ENCODE data around the gene EIF3J.
A peak's percentile ranks its signal among the peaks of the same experiment; 100 is the strongest.

The EIF3J gene

DNA sequence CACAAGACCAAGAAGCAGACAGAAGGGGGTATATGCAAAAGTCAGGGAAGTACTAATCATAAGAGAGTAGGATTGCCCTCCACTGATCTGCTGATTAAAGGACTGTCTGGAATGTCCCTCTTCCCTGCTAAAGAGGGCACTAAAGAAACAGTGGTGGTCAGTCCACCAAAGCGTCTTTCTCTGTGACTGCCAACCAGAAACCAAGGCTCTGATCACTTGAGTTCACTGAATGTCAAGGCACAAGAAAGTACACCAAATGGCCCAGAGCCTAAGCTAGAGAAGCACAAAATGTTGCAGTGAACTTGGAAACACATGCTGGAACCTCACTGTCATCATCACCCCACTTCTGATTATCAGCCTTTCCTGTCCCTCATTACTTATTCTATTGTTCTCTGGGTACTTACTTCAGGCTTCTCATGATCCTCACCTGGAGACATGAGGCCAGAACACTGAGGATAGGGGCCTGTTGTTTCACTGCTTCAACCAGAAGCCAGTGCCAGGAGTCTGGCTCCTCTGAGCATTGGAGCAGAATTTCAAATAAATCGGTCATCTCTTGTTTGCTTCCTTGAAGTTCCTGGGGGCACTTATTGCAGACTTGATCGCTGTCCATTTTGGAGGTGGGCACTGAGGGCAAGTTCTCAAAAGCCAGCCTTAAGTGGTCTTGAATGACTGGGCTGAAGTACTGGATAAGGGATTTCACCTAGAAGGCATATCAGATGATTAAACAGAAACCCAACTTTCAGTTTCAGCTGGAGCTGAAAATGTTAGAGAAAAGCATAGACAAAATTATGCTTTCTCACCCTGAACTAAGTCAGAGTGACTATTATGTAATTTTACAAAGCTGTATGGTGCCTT lies 58.9 kb downstream of the EIF3J start:
- no peaks in the 10 kb centered on the region for H3K27me3 Mint-ChIP-seq
- H3K27ac Mint-ChIP-seq: peak overlapping the region; percentile 85
- peaks cover 78% of the 10 kb centered on the region for H3K36me3 Mint-ChIP-seq (ENCODE audit: low read depth)
- no peak overlapping the region for H3K4me3 Mint-ChIP-seq
- peaks cover 42% of the 10 kb centered on the region for H3K4me1 Mint-ChIP-seq (ENCODE audit: low read depth)
- DNase-seq: no peak
- H3K9me3 Mint-ChIP-seq: no peaks in the 10 kb centered on the region

- Mint-ChIP-seq H3K4me3 (no peak overlapping the region), H3K36me3 (ENCODE audit: low read depth) (peaks cover 75% of the 10 kb centered on the region), H3K27me3 (no peaks in the 10 kb centered on the region), H3K4me1 (ENCODE audit: low read depth) (peaks cover 42% of the 10 kb centered on the region), H3K9me3 (no peaks in the 10 kb centered on the region), H3K27ac (peak overlapping the region; percentile 85)
- DNase-seq: no peak
These were observed 59.6 kb downstream of the EIF3J start for GRCh38 chr15:44596511-44597010.

- Mint-ChIP-seq H3K9me3 (no peaks in the 10 kb centered on the region), H3K4me1 (ENCODE audit: low read depth) (peaks cover 42% of the 10 kb centered on the region), H3K27me3 (no peaks in the 10 kb centered on the region), H3K27ac (peak overlapping the region; percentile 77), H3K4me3 (no peak overlapping the region), H3K36me3 (ENCODE audit: low read depth) (peaks cover 78% of the 10 kb centered on the region)
- no peak for DNase-seq
These were observed 61.1 kb downstream of the EIF3J start for GRCh38 chr15:44598066-44598465.

GRCh38 chr15:44598892-44599291 lies 61.9 kb downstream of the EIF3J start:
- peaks cover 38% of the 10 kb centered on the region for H3K4me1 Mint-ChIP-seq (ENCODE audit: low read depth)
- DNase-seq: no peak
- peaks cover 80% of the 10 kb centered on the region for H3K36me3 Mint-ChIP-seq (ENCODE audit: low read depth)
- peak overlapping the region; percentile 77 for H3K27ac Mint-ChIP-seq
- H3K4me3 Mint-ChIP-seq: no peak overlapping the region
- H3K27me3 Mint-ChIP-seq: no peaks in the 10 kb centered on the region
- H3K9me3 Mint-ChIP-seq: no peaks in the 10 kb centered on the region

GRCh38 chr15:44603126-44603525 lies 66.2 kb downstream of the EIF3J start:
- peaks cover 11% of the 10 kb centered on the region for H3K4me1 Mint-ChIP-seq (ENCODE audit: low read depth)
- peaks cover 81% of the 10 kb centered on the region for H3K36me3 Mint-ChIP-seq (ENCODE audit: low read depth)
- no peaks in the 10 kb centered on the region for H3K27me3 Mint-ChIP-seq
- H3K4me3 Mint-ChIP-seq: no peak overlapping the region
- peak overlapping the region; percentile 29 for H3K27ac Mint-ChIP-seq
- no peak for DNase-seq
- no peaks in the 10 kb centered on the region for H3K9me3 Mint-ChIP-seq

- no peak for DNase-seq
- peaks cover 89% of the 10 kb centered on the region for H3K36me3 Mint-ChIP-seq (ENCODE audit: low read depth)
These were observed 69.8 kb downstream of the EIF3J start for GRCh38 chr15:44606740-44607139.

More at GRCh38 chr15:44606740-44607139, 69.8 kb downstream of the EIF3J start:
- Mint-ChIP-seq H3K9me3 (no peaks in the 10 kb centered on the region), H3K27me3 (no peaks in the 10 kb centered on the region), H3K4me1 (ENCODE audit: low read depth) (no peaks in the 10 kb centered on the region), H3K4me3 (no peak overlapping the region), H3K27ac (peak overlapping the region; percentile 10)

Data from activated T-cell treated with anti-CD3 and anti-CD28 coated beads, Interleukin-2, amount 50 U/mL, for 24 hours (primary cell).